NCI-H226 (cell line): ENCODE data around the gene MRPL4.
A peak's percentile ranks its signal among the peaks of the same experiment; 100 is the strongest.

Experiments
- DNase-seq: peaks from one replicate; pipeline ENCODE4 v3.0.0-alpha.2; 2015

MRPL4 gene

DNA sequence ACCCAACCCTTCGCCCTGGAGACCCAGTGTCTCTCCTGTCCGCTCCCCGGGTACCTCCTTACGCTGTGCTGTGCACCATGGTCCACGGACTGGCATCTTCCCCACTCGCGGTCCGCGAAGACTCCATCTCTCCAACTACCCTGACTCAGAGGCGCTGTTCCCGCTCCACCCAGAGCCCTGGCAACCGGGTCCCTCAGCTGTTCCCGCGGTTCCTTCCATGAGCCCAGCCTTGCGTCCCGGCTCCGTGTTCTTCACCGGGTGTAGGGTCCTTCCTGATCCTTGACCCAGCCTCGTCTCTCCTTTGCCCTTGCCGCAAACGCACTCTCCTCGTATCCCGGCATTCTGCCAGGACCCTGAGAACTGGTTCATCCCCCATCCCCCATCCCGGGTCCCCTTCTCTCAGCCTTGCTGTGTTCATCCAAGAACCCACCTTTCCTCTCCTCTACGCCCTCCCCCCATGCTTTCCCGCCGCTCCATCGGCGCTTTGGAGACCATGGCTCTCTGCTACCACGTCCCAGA lies 38.4 kb downstream of the MRPL4 start:
- DNase-seq = no peak

GRCh38 chr19:10290876-10291553 lies 39.0 kb downstream of the MRPL4 start:
- DNase-seq = peak; percentile 57

GRCh38 chr19:10291554-10292205 lies 39.7 kb downstream of the MRPL4 start:
- no peak for DNase-seq

DNA sequence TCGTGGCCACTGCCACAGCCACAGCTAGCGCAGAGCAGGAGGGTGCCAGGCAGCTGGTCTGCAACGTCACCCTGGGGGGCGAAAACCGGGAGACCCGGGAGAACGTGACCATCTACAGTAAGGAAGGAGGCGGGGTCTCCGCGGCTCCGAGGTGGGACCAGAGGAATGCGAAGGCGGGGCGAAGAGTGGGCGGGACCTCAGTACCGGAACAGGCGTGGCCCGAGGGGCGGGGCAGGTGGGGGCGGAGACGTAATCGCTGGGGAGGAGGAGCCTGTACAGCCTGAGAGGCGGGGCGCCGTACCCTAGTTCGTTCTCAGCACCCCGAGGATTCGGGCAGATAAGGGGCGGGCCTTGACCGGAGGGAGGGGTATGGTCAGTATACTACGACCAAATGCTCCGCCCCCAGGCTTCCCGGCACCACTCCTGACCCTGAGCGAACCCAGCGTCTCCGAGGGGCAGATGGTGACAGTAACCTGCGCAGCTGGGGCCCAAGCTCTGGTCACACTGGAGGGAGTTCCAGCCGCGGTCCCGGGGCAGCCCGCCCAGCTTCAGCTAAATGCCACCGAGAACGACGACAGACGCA lies 40.3 kb downstream of the MRPL4 start:
- peak; percentile 49 for DNase-seq

DNA sequence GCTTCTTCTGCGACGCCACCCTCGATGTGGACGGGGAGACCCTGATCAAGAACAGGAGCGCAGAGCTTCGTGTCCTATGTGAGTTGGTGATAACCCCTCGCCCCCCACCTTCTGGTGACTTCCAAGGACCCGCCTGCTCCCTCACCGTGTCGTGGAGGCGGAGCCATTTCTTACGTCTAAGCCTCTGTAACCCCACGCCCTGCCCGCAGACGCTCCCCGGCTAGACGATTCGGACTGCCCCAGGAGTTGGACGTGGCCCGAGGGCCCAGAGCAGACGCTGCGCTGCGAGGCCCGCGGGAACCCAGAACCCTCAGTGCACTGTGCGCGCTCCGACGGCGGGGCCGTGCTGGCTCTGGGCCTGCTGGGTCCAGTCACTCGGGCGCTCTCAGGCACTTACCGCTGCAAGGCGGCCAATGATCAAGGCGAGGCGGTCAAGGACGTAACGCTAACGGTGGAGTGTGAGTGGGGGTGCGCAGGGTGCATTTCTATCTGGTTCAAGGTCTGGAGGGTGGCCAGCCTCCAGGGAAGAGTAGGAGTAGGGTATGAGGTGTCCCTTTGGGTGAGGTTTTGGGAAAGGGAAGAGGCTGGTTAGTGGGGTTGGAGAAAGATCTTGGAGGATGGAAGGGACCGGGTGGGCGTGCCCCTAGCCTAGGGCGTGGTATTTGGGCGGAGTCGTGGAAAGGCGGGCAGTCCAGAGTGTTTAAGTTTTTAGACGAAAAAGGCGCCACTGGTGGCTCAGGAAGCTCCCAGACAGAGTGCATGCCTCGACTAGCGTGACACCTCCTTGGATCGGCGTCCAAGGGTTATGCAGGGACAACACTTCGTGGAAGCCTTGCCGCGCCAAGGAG lies 41.0 kb downstream of the MRPL4 start:
- no peak for DNase-seq

- no peak for DNase-seq
Measured at GRCh38 chr19:10293637-10294367, 41.8 kb downstream of the MRPL4 start.

DNA sequence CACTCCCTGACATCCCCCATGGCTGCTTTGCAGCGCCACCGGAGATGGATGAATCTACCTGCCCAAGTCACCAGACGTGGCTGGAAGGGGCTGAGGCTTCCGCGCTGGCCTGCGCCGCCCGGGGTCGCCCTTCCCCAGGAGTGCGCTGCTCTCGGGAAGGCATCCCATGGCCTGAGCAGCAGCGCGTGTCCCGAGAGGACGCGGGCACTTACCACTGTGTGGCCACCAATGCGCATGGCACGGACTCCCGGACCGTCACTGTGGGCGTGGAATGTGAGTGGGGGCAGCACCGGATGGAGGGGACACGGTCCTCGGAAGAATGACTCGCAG lies 42.3 kb downstream of the MRPL4 start:
- no peak for DNase-seq

GRCh38 chr19:10295305-10295846 lies 43.4 kb downstream of the MRPL4 start:
- DNase-seq = no peak

GRCh38 chr19:10295847-10296591 lies 44.0 kb downstream of the MRPL4 start:
- DNase-seq = no peak

- no peak for DNase-seq
Measured at GRCh38 chr19:10299545-10300458, 47.8 kb downstream of the MRPL4 start.

- no peak for DNase-seq
Measured at GRCh38 chr19:10305139-10305806, 53.3 kb downstream of the MRPL4 start.

GRCh38 chr19:10306327-10306726 lies 54.3 kb downstream of the MRPL4 start:
- no peak for DNase-seq

DNA sequence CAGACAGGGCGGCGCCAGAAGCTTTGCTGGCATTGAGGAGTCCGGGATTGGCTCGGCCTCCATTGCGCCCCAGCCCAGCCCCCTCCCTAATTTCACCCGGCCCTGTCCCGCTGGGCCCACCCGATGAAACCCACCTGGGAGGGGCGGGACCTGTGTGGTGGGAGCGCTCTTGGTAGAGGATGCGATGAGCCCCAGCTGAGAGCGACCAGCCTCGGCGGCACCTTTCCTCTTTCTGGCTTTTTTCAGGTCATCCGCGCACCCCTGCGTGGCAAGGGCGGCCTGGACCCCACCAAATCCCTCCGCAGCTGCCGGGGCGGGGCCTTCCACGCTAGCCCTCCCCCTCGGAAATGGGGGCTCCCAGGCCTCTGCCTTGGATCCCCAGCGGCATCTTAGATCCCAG lies 57.4 kb downstream of the MRPL4 start, which contains the start of gene ZGLP1:
TSS of gene ZGLP1 (minus strand) at position 393 of the 400 bp plus-strand sequence.
- DNase-seq = no peak
